HCT116 (cell line): Measurements from ENCODE around the gene GOLIM4. TPM values are rescaled to one million over a fixed set of nuclear protein-coding genes. Genes with fewer than 3 reads are reported as not detected.

Experiments
- ATAC-seq: fragments of 200-7000 bp; cut with Tn5 transposase; 2 replicates; pipeline ENCODE4 v1.9.1; 2020; ENCODE audit warnings: mild to moderate bottlenecking, moderate library complexity
- BruUV-seq: library from RNA; stranded (reverse); fragments of 400-500 nt; replicated peaks from 2 replicates; lab custom pipeline; 2021; lab: Mats Ljungman, UMichigan
- CTCF ChIA-PET: fragments of 300-600 bp; sonication (Branson Sonifier 250); formaldehyde crosslinking; loops from one replicate; lab custom pipeline; 2021; ENCODE audit warnings: antibody characterized with exemption; lab: Charles Lee
- POLR2A ChIA-PET: fragments of 300-600, 350-600 bp; sonication (Branson Sonifier 250); formaldehyde crosslinking; loops from one replicate; lab custom pipeline; 2021; ENCODE audit warnings: antibody characterized with exemption; lab: Charles Lee
- RAD21 ChIA-PET, 2 experiments: fragments of 300-600 bp; sonication (Branson Sonifier 250); formaldehyde crosslinking; loops; one replicate each; lab custom pipeline; 2023; ENCODE audit warnings: low total read pairs in 2 of 2; ENCODE audit not compliant: uncharacterized antibody in 2 of 2, unreplicated experiment in 2 of 2, low non-redundant PET in 1 of 2; lab: Charles Lee
- DNase-seq: peaks from one replicate; pipeline ENCODE4 v3.0.0-alpha.2; 2010; ENCODE audit warnings: low read depth, low spot score
- H2AFZ ChIP-seq: fragments of 200-600 bp; shearing (Covaris generic), sonication (generic); 2 replicates; pipeline ENCODE4 v1.6.1; 2017; ENCODE audit warnings: low read depth, mixed run types, mixed read lengths, antibody characterized with exemption, low read length; ENCODE audit not compliant: poor library complexity, severe bottlenecking
- H3K27ac ChIP-seq: 2 replicates; pipeline ENCODE4 v1.5.1; 2012; ENCODE audit warnings: low read depth, low read length
- H3K27me3 ChIP-seq: fragments of 200-600 bp; sonication (generic); 2 replicates; pipeline ENCODE4 v1.6.1; 2016; ENCODE audit warnings: mixed run types, low read length, mixed read lengths; ENCODE audit not compliant: insufficient read depth
- H3K36me3 ChIP-seq, 2 experiments: fragments of 200-500 bp in 1 of 2; fragments of 200-600 bp in 1 of 2; sonication (Bioruptor generic) in 1 of 2; sonication (generic) in 1 of 2; 2 replicates each; pipeline versions ENCODE4 v1.5.1 to v1.6.1; 2014 to 2016; ENCODE audit warnings: low read length in 2 of 2, inconsistent platforms in 1 of 2, mixed read lengths in 1 of 2, mixed run types in 1 of 2; ENCODE audit not compliant: insufficient read depth in 2 of 2, control insufficient read depth in 1 of 2
- H3K4me1 ChIP-seq, 2 experiments: fragments of 200-600 bp in 1 of 2; sonication (generic) in 1 of 2; 2 replicates each; pipeline versions ENCODE4 v1.5.1 to v1.6.1; 2012 to 2017; ENCODE audit warnings: low read length in 2 of 2, inconsistent platforms in 1 of 2, mild to moderate bottlenecking in 1 of 2, mixed read lengths in 1 of 2, mixed run types in 1 of 2, moderate library complexity in 1 of 2; ENCODE audit not compliant: insufficient read depth in 2 of 2, control insufficient read depth in 1 of 2
- H3K4me2 ChIP-seq: fragments of 200-600 bp; sonication (generic); 2 replicates; pipeline ENCODE4 v1.6.1; 2017; ENCODE audit warnings: mixed run types, low read length, mixed read lengths
- H3K4me3 ChIP-seq, 2 experiments: fragments of 200-600 bp in 1 of 2; sonication (generic) in 1 of 2; replicated peaks in 1 of 2; 2 replicates each; pipeline ENCODE4 v1.5.1; 2011 to 2016; ENCODE audit warnings: low read length in 2 of 2, control low read depth in 1 of 2, low read depth in 1 of 2, mild to moderate bottlenecking in 1 of 2, mixed read lengths in 1 of 2, mixed run types in 1 of 2
- H3K79me2 ChIP-seq: fragments of 200-600 bp; sonication (generic); 2 replicates; pipeline ENCODE4 v1.6.1; 2017; ENCODE audit warnings: mild to moderate bottlenecking, mixed run types, low read length, moderate library complexity, mixed read lengths; ENCODE audit not compliant: insufficient read depth
- H3K9ac ChIP-seq: fragments of 200-600 bp; sonication (generic); 2 replicates; pipeline ENCODE4 v1.6.1; 2016; ENCODE audit warnings: low read length, mixed read lengths
- H3K9me2 ChIP-seq: fragments of 200-600 bp; sonication (generic), shearing (Covaris generic); 2 replicates; pipeline ENCODE4 v1.6.1; 2017; ENCODE audit warnings: mixed run types, mild to moderate bottlenecking, moderate library complexity; ENCODE audit not compliant: insufficient read depth
- H3K9me3 ChIP-seq, 2 experiments: fragments of 200-500 bp in 1 of 2; fragments of 200-600 bp in 1 of 2; sonication (Bioruptor generic) in 1 of 2; sonication (generic) in 1 of 2; 2 replicates each; pipeline ENCODE4 v1.6.1; 2014 to 2017; ENCODE audit warnings: low read length in 2 of 2, mixed read lengths in 2 of 2, inconsistent platforms in 1 of 2, low read depth in 1 of 2, mild to moderate bottlenecking in 1 of 2, mixed run types in 1 of 2, moderate library complexity in 1 of 2; ENCODE audit not compliant: control insufficient read depth in 1 of 2, insufficient read depth in 1 of 2
- H4K20me1 ChIP-seq: fragments of 200-600 bp; sonication (generic), shearing (Covaris generic); 2 replicates; pipeline ENCODE4 v1.6.1; 2017; ENCODE audit warnings: mixed run types, mild to moderate bottlenecking, moderate library complexity; ENCODE audit not compliant: insufficient read depth
- ATF3 ChIP-seq: IDR thresholded peaks from 2 replicates; pipeline ENCODE4 v1.6.1; 2012
- CBX3 ChIP-seq: IDR thresholded peaks from 2 replicates; pipeline ENCODE4 v1.6.1; 2012; ENCODE audit warnings: low read depth
- EGR1 ChIP-seq: IDR thresholded peaks from 2 replicates; pipeline ENCODE4 v1.6.1; 2012; ENCODE audit warnings: low read depth
- EZH2 ChIP-seq: fragments of 200-600 bp; sonication (generic); IDR thresholded peaks from 2 replicates; pipeline ENCODE4 v1.6.1; 2017; ENCODE audit warnings: antibody characterized with exemption, mixed run types
- FOSL1 ChIP-seq: IDR thresholded peaks from 2 replicates; pipeline ENCODE4 v1.6.1; 2012; ENCODE audit warnings: low read depth
- MAX ChIP-seq: IDR thresholded peaks from 2 replicates; pipeline ENCODE4 v1.6.1; 2012
- POLR2A ChIP-seq: IDR thresholded peaks from 2 replicates; pipeline ENCODE4 v1.7.0; 2011; ENCODE audit warnings: borderline replicate concordance; ENCODE audit not compliant: insufficient read depth, insufficient read length; ENCODE audit errors: extremely low read depth
- POLR2AphosphoS5 ChIP-seq: IDR thresholded peaks from 2 replicates; pipeline ENCODE4 v1.6.1; 2011; ENCODE audit warnings: mild to moderate bottlenecking, low read depth, low read length, moderate library complexity
- RAD21 ChIP-seq: IDR thresholded peaks from 2 replicates; pipeline ENCODE4 v1.6.1; 2012; ENCODE audit warnings: low read depth, mild to moderate bottlenecking
- ZFX ChIP-seq: fragments of 450-650 bp; IDR thresholded peaks from 2 replicates; pipeline ENCODE4 v1.6.1; 2017
- intact Hi-C: fragments of 100-400 bp; cut with micrococcal nuclease; formaldehyde crosslinking; loops from 2 replicates; pipeline ENCODE4 v1.10.0; 2022
- total RNA-seq: library from RNA; stranded (reverse); gene quantifications from one replicate; pipeline ENCODE4 v1.2.1, GENCODE V29; 2021; ENCODE audit not compliant: unreplicated experiment
- TF ChIP-seq, protein P1 (sequence below): IDR thresholded peaks from 2 replicates; pipeline ENCODE4 v1.6.1; 2012; ENCODE audit warnings: low read depth
- TF ChIP-seq, protein P2 (sequence below): IDR thresholded peaks from 2 replicates; pipeline ENCODE4 v1.6.1; 2011; ENCODE audit warnings: mild to moderate bottlenecking, low read length, moderate library complexity; ENCODE audit not compliant: insufficient replicate concordance; ENCODE audit errors: extremely low read depth

Gene GOLIM4
- total RNA-seq, 1 experiment from 2014 or later: 10.6 TPM

GRCh38 chr3:168068346-168068745, 27.4 kb downstream of the GOLIM4 start:
- Histone ChIP-seq H3K4me3 (no peak overlapping the region), H3K4me2 (no peak overlapping the region), H3K4me1 (peaks cover 18 to 28% of the 10 kb centered on the region in 2 experiments), H3K27me3 (no peaks in the 10 kb centered on the region), H3K9me2 (no peaks in the 10 kb centered on the region), H3K27ac (no peak overlapping the region), H3K79me2 (no peaks in the 10 kb centered on the region), H4K20me1 (no peaks in the 10 kb centered on the region), H3K9me3 (no peaks in the 10 kb centered on the region), H3K9ac (no peak overlapping the region), H2AFZ (no peak overlapping the region), H3K36me3 (no peaks in the 10 kb centered on the region)
- no TSS peak for BruUV-seq
- ChIA-PET POLR2A (no interaction called here), RAD21 (no interaction called here), CTCF (no interaction called here)
- no peak for TF ChIP-seq ZFX
- no peak for DNase-seq
- no peak for ATAC-seq
- intact Hi-C loops: no loop called here

- no peaks in the 10 kb centered on the region for H3K9me2 ChIP-seq
- CTCF ChIA-PET: no interaction called here
- H3K79me2 ChIP-seq: no peaks in the 10 kb centered on the region
- H4K20me1 ChIP-seq: no peaks in the 10 kb centered on the region
- H3K4me1 ChIP-seq: peaks cover 10 to 16% of the 10 kb centered on the region in 2 experiments
- H3K4me2 ChIP-seq: no peak overlapping the region
- POLR2A ChIA-PET: no interaction called here
- H3K4me3 ChIP-seq: no peak overlapping the region
- no peak overlapping the region for H3K27ac ChIP-seq
- TF ChIP-seq MAX (no peak), EGR1 (no peak), POLR2A (no peak), FOSL1 (no peak), CBX3 (no peak), EZH2 (no peak), ATF3 (no peak), POLR2AphosphoS5 (no peak), RAD21 (no peak), ZFX (no peak)
- TF ChIP-seq, protein P1, sequence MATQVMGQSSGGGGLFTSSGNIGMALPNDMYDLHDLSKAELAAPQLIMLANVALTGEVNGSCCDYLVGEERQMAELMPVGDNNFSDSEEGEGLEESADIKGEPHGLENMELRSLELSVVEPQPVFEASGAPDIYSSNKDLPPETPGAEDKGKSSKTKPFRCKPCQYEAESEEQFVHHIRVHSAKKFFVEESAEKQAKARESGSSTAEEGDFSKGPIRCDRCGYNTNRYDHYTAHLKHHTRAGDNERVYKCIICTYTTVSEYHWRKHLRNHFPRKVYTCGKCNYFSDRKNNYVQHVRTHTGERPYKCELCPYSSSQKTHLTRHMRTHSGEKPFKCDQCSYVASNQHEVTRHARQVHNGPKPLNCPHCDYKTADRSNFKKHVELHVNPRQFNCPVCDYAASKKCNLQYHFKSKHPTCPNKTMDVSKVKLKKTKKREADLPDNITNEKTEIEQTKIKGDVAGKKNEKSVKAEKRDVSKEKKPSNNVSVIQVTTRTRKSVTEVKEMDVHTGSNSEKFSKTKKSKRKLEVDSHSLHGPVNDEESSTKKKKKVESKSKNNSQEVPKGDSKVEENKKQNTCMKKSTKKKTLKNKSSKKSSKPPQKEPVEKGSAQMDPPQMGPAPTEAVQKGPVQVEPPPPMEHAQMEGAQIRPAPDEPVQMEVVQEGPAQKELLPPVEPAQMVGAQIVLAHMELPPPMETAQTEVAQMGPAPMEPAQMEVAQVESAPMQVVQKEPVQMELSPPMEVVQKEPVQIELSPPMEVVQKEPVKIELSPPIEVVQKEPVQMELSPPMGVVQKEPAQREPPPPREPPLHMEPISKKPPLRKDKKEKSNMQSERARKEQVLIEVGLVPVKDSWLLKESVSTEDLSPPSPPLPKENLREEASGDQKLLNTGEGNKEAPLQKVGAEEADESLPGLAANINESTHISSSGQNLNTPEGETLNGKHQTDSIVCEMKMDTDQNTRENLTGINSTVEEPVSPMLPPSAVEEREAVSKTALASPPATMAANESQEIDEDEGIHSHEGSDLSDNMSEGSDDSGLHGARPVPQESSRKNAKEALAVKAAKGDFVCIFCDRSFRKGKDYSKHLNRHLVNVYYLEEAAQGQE: no peak
- TF ChIP-seq, protein P2, sequence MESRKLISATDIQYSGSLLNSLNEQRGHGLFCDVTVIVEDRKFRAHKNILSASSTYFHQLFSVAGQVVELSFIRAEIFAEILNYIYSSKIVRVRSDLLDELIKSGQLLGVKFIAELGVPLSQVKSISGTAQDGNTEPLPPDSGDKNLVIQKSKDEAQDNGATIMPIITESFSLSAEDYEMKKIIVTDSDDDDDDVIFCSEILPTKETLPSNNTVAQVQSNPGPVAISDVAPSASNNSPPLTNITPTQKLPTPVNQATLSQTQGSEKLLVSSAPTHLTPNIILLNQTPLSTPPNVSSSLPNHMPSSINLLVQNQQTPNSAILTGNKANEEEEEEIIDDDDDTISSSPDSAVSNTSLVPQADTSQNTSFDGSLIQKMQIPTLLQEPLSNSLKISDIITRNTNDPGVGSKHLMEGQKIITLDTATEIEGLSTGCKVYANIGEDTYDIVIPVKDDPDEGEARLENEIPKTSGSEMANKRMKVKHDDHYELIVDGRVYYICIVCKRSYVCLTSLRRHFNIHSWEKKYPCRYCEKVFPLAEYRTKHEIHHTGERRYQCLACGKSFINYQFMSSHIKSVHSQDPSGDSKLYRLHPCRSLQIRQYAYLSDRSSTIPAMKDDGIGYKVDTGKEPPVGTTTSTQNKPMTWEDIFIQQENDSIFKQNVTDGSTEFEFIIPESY: no peak
- no peaks in the 10 kb centered on the region for H3K9me3 ChIP-seq
- H3K9ac ChIP-seq: no peak overlapping the region
- no peaks in the 10 kb centered on the region for H3K27me3 ChIP-seq
- RAD21 ChIA-PET: no interaction called here
- no peak overlapping the region for H2AFZ ChIP-seq
- DNase-seq (no peak), ATAC-seq (no peak)
- intact Hi-C loops: no loop called here
- no peaks in the 10 kb centered on the region for H3K36me3 ChIP-seq
- BruUV-seq: no TSS peak
These were observed 28.8 kb downstream of the GOLIM4 start for GRCh38 chr3:168066882-168067281.
